Mesendoderm (in vitro differentiated cells): ENCODE results near the gene POU2AF2.

Experiments used
- DNase-seq: peaks from one replicate; pipeline ENCODE4 v3.0.0; 2013
- H2AK5ac ChIP-seq: 2 replicates; pipeline ENCODE4 v1.6.1; 2013; ENCODE audit warnings: low read length, inconsistent platforms
- H2BK120ac ChIP-seq: 2 replicates; pipeline ENCODE4 v1.6.1; 2013; ENCODE audit warnings: low read depth, mild to moderate bottlenecking, low read length, moderate library complexity, mixed read lengths
- H2BK15ac ChIP-seq: replicated peaks from 2 replicates; pipeline ENCODE4 v1.6.1; 2013; ENCODE audit warnings: low read depth, mild to moderate bottlenecking, moderate library complexity
- H2BK5ac ChIP-seq: 2 replicates; pipeline ENCODE4 v1.6.1; 2013; ENCODE audit warnings: low read length, inconsistent platforms
- H3K18ac ChIP-seq: 2 replicates; pipeline ENCODE4 v1.6.1; 2013; ENCODE audit warnings: mild to moderate bottlenecking, low read length, mixed read lengths
- H3K23ac ChIP-seq: one replicate; pipeline ENCODE4 v1.6.1; 2013; ENCODE audit warnings: low read length
- H3K27ac ChIP-seq: 2 replicates; pipeline ENCODE4 v1.5.1; 2013; ENCODE audit warnings: low read depth, mild to moderate bottlenecking, inconsistent platforms, low read length, moderate library complexity
- H3K27me3 ChIP-seq: 2 replicates; pipeline ENCODE4 v1.6.1; 2013; ENCODE audit warnings: low read length, control low read depth, mild to moderate bottlenecking, inconsistent platforms; ENCODE audit not compliant: insufficient read depth, poor library complexity
- H3K36me3 ChIP-seq: 2 replicates; pipeline ENCODE4 v1.6.1; 2013; ENCODE audit warnings: low read length, inconsistent platforms; ENCODE audit not compliant: control insufficient read depth, insufficient read depth
- H3K4ac ChIP-seq: one replicate; pipeline ENCODE4 v1.6.1; 2013; ENCODE audit warnings: low read depth, mild to moderate bottlenecking, low read length, moderate library complexity
- H3K4me1 ChIP-seq: 2 replicates; pipeline ENCODE4 v1.6.1; 2013; ENCODE audit warnings: low read depth, low read length, inconsistent platforms; ENCODE audit not compliant: control insufficient read depth
- H3K4me2 ChIP-seq: 2 replicates; pipeline ENCODE4 v1.6.1; 2013; ENCODE audit warnings: low read length
- H3K4me3 ChIP-seq: 2 replicates; pipeline ENCODE4 v1.5.1; 2013; ENCODE audit warnings: mild to moderate bottlenecking, low read length
- H3K56ac ChIP-seq: one replicate; pipeline ENCODE4 v1.6.1; 2013; ENCODE audit warnings: low read length
- H3K79me1 ChIP-seq: 2 replicates; pipeline ENCODE4 v1.6.1; 2013; ENCODE audit warnings: low read length, inconsistent platforms
- H3K79me2 ChIP-seq: 2 replicates; pipeline ENCODE4 v1.6.1; 2013; ENCODE audit warnings: mild to moderate bottlenecking, low read length; ENCODE audit not compliant: control insufficient read depth, insufficient read depth
- H3K9ac ChIP-seq: 2 replicates; pipeline ENCODE4 v1.6.1; 2013; ENCODE audit warnings: low read length, inconsistent platforms
- H4K5ac ChIP-seq: one replicate; pipeline ENCODE4 v1.6.1; 2013; ENCODE audit warnings: low read length
- H4K8ac ChIP-seq: one replicate; pipeline ENCODE4 v1.6.1; 2013; ENCODE audit warnings: low read depth, mild to moderate bottlenecking, control low read depth, low read length, moderate library complexity
- WGBS: extraction: QIAGEN DNeasy Blood & Tissue Kit; methylation state at CpG from one replicate; pipeline ENCODE4 v1.1.7; 2013; ENCODE audit warnings: low lambda C conversion rate, missing lambda C conversion rate; ENCODE audit not compliant: insufficient coverage; ENCODE audit errors: extremely low coverage; 5-methylcytosine and 5-hydroxymethylcytosine counted together

Gene POU2AF2

DNA sequence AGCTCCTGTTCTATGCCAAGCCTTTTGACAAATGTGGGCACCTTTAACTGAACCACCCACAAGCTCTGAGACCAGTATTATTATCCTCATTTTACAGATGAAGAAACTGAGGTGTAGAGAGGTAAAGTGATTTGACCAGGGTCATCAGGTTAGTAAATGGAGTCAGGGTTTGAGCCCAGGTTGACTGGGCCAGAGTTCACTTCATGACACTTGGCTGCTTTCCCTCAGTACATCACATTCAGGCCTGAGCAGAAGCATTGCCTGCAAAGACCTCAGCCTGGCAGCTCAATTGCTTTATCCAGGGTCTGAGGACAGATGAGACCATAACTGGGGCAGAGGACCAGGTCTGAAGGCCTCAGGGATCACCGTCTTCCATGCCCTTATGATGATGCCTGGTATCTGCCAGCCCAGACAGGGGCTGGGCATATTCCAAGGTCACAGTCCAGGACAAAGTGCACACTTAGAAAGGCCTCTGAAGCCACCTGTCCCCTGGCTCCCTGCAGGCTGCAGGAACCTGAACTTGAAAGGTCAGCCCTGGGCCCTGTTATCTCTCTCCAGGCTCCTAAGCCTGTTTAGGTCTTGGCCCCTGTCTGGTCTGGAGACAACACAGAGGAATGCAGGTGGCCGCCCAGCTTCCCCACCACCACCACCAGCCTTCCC lies 84.8 kb downstream of the POU2AF2 start:
- H3K79me2 ChIP-seq = no peaks in the 10 kb centered on the region
- no peak overlapping the region for H2BK5ac ChIP-seq
- H3K36me3 ChIP-seq = no peaks in the 10 kb centered on the region
- H3K4ac ChIP-seq = no peak overlapping the region
- no peak overlapping the region for H3K18ac ChIP-seq
- DNase-seq = no peak
- no peak overlapping the region for H3K27ac ChIP-seq
- peaks cover 4% of the 10 kb centered on the region for H3K4me1 ChIP-seq
- H4K5ac ChIP-seq = no peak overlapping the region
- WGBS = no CpG with 5 or more reads among the region's 2 CpGs
- no peak overlapping the region for H3K4me2 ChIP-seq
- H3K9ac ChIP-seq = no peak overlapping the region
- no peak overlapping the region for H3K4me3 ChIP-seq
- H2BK15ac ChIP-seq = no peak overlapping the region
- no peak overlapping the region for H4K8ac ChIP-seq
- no peaks in the 10 kb centered on the region for H3K27me3 ChIP-seq
- no peak overlapping the region for H3K56ac ChIP-seq
- no peaks in the 10 kb centered on the region for H3K79me1 ChIP-seq
- no peak overlapping the region for H2BK120ac ChIP-seq
- H3K23ac ChIP-seq = no peak overlapping the region
- H2AK5ac ChIP-seq = no peak overlapping the region

DNA sequence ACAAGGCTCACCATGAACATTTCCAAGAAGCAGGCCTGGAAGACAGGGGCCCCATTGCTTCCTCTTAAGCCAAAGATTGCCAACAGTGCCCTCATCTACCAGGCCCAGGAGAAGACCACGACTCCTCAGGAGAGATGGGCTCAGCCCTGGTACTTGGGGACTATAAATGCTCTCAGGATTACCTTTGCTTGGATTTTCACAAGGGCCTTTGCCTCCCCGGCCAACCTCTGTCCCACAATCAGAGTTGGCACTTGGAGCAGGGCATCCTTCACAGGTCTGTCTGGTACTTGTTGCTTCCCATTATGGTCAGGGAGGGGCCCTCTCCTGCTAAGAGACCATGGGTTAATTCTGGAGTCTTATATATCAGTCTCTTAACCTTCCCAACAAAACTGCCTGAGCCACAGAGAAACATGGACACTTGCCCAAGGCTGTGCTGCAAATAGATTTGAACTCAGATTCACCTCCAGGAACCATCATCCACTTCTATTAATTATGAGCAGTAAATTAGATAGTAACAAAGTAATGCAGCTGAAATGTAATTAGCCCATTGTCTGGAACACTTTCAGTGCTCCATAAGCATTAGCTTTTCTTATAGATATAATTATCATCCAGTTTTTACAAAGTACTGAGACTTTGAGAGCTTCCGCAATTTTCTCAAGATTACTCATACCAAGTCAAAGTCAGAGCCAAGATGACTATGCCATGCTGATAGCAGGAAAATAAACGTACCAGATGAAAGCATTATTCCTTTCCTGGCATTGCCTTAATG lies 86.4 kb downstream of the POU2AF2 start:
- Histone ChIP-seq H3K27me3 (no peaks in the 10 kb centered on the region), H3K4ac (no peak overlapping the region), H2BK120ac (no peak overlapping the region), H3K27ac (no peak overlapping the region), H3K23ac (no peak overlapping the region), H4K5ac (no peak overlapping the region), H3K79me1 (no peaks in the 10 kb centered on the region), H3K36me3 (no peaks in the 10 kb centered on the region), H3K4me1 (peaks cover 11% of the 10 kb centered on the region), H3K9ac (no peak overlapping the region), H4K8ac (no peak overlapping the region), H3K79me2 (no peaks in the 10 kb centered on the region), H3K56ac (no peak overlapping the region), H3K4me2 (no peak overlapping the region), H2BK15ac (no peak overlapping the region), H2AK5ac (no peak overlapping the region), H3K4me3 (no peak overlapping the region), H3K18ac (no peak overlapping the region), H2BK5ac (no peak overlapping the region)
- WGBS = no CpG with 5 or more reads among the region's 4 CpGs
- DNase-seq = no peak

DNA sequence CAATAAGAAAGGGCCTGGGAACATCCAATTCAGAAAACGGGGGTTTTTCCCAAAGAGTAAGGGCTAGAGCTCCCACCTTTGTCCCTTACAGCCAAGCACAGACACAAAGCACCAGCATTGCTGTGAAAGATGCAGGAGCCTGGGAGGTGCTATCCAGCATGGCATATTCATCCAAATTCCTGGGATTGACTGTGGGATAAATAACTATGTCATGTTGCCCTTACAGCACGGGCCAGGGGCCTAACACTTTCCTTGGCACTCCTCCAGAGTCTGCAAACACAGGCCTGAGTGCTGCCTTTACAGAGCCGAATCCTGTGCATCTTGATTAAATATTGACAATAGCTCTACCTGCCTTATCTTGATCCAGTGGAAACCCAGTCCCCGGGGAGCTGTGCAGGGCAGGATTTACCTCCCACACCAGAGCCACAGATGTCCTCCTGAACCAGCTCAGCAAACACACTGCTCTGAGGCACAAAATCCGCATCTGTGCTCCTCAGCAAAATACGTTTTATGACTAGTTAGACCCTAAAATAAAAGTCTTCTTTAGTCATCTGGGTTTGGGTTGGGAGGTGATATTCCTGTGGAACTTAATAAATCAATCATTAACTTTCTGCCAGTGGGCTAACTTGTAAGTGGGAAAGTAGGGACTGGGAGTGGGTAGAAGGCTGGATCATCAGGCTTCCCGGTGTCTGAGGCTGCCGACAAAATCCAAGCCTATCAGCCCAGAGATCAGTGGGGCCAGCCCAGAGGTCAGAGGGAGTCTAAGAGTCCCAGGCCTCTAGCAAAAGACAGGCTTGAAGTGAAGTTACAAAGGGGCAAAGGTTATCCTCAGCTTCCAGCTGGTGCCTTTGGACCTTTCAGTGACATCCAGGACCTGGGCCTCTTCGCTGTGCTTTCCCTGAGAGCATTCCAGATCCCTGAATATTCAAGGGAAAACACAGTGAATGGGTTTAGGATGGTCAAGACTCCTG lies 89.3 kb downstream of the POU2AF2 start:
- H3K4ac ChIP-seq = no peak overlapping the region
- H3K79me2 ChIP-seq = no peaks in the 10 kb centered on the region
- no peak overlapping the region for H3K18ac ChIP-seq
- H3K36me3 ChIP-seq = no peaks in the 10 kb centered on the region
- no peak overlapping the region for H3K4me2 ChIP-seq
- no CpG with 5 or more reads among the region's 9 CpGs for WGBS
- no peak overlapping the region for H4K8ac ChIP-seq
- H3K79me1 ChIP-seq = no peaks in the 10 kb centered on the region
- peaks cover 10% of the 10 kb centered on the region for H3K4me1 ChIP-seq
- no peak for DNase-seq
- H3K27me3 ChIP-seq = no peaks in the 10 kb centered on the region
- no peak overlapping the region for H2BK120ac ChIP-seq
- no peak overlapping the region for H4K5ac ChIP-seq
- no peak overlapping the region for H3K4me3 ChIP-seq
- no peak overlapping the region for H2BK5ac ChIP-seq
- no peak overlapping the region for H3K23ac ChIP-seq
- H2AK5ac ChIP-seq = no peak overlapping the region
- H3K56ac ChIP-seq = no peak overlapping the region
- no peak overlapping the region for H3K9ac ChIP-seq
- H3K27ac ChIP-seq = no peak overlapping the region
- H2BK15ac ChIP-seq = no peak overlapping the region

DNA sequence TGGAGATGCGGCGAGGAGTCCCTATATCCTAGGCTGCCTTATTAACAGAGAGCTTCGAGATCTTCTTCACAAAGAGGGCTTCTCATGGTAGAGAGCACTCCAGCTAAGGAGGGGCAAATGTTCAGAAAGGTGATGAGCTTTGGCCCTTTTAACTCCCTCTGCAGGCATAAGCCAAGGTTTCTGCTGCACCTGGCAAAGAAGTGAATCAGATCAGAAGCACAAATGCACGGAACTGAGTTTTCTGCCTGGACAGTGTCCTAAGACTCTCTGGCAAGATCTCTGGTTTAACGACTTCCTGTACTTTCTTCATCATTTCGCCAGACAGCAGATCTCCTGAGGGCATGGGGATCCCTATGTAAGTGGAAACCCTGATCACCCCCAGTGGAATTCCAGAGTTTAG lies 90.0 kb downstream of the POU2AF2 start:
- H3K4ac ChIP-seq = no peak overlapping the region
- no peaks in the 10 kb centered on the region for H3K27me3 ChIP-seq
- H3K56ac ChIP-seq = no peak overlapping the region
- H2BK120ac ChIP-seq = no peak overlapping the region
- no peaks in the 10 kb centered on the region for H3K36me3 ChIP-seq
- H3K4me1 ChIP-seq = peaks cover 10% of the 10 kb centered on the region
- no peaks in the 10 kb centered on the region for H3K79me2 ChIP-seq
- DNase-seq = no peak
- no peak overlapping the region for H3K23ac ChIP-seq
- WGBS = no CpG with 5 or more reads among the region's 6 CpGs
- no peak overlapping the region for H2BK15ac ChIP-seq
- no peak overlapping the region for H3K27ac ChIP-seq
- no peak overlapping the region for H3K9ac ChIP-seq
- no peak overlapping the region for H4K5ac ChIP-seq
- no peaks in the 10 kb centered on the region for H3K79me1 ChIP-seq
- H3K4me2 ChIP-seq = no peak overlapping the region
- no peak overlapping the region for H3K4me3 ChIP-seq
- no peak overlapping the region for H4K8ac ChIP-seq
- no peak overlapping the region for H3K18ac ChIP-seq
- no peak overlapping the region for H2AK5ac ChIP-seq
- no peak overlapping the region for H2BK5ac ChIP-seq
